VCaP (cell line): ENCODE measurements around the gene ATP8B1.

Experiments
- H3K27ac ChIP-seq: fragments of 450-650 bp; 2 replicates; pipeline ENCODE4 v1.5.1; 2017
- CTCF ChIP-seq: fragments of 450-650 bp; conservative IDR thresholded peaks from 2 replicates; pipeline ENCODE4 v1.5.1; 2017; ENCODE audit warnings: mild to moderate bottlenecking, moderate library complexity

Gene ATP8B1

GRCh38 chr18:57816208-57816954 is 13.3 kb upstream of the ATP8B1 start:
- TF ChIP-seq CTCF, result no peak
- H3K27ac ChIP-seq, result no peak overlapping the region

GRCh38 chr18:57814555-57814954 is 11.4 kb upstream of the ATP8B1 start:
- no peak for TF ChIP-seq CTCF
- no peak overlapping the region for H3K27ac ChIP-seq

GRCh38 chr18:57813245-57813644 is 10.1 kb upstream of the ATP8B1 start:
- no peak overlapping the region for H3K27ac ChIP-seq
- TF ChIP-seq CTCF, result no peak

GRCh38 chr18:57812126-57812477 is 9.0 kb upstream of the ATP8B1 start:
- no peak overlapping the region for H3K27ac ChIP-seq
- TF ChIP-seq CTCF, result no peak

GRCh38 chr18:57811477-57812125 is 8.5 kb upstream of the ATP8B1 start:
- TF ChIP-seq CTCF, result no peak
- no peak overlapping the region for H3K27ac ChIP-seq

GRCh38 chr18:57809190-57809589 is 6.1 kb upstream of the ATP8B1 start:
- no peak for TF ChIP-seq CTCF
- no peak overlapping the region for H3K27ac ChIP-seq

GRCh38 chr18:57807336-57808117 is 4.4 kb upstream of the ATP8B1 start:
- H3K27ac ChIP-seq, result peak overlapping the region; percentile 68
- no peak for TF ChIP-seq CTCF
